ENCODE measurements around the gene ATP5F1D. TPM values are rescaled to one million over a fixed set of nuclear protein-coding genes. Genes with fewer than 3 reads are reported as not detected.

Gene ATP5F1D
- total and polyA plus RNA-seq, 2 donors (not counting 1 experiment from before 2014, with no cell fraction given): 150 to 166 TPM

DNA sequence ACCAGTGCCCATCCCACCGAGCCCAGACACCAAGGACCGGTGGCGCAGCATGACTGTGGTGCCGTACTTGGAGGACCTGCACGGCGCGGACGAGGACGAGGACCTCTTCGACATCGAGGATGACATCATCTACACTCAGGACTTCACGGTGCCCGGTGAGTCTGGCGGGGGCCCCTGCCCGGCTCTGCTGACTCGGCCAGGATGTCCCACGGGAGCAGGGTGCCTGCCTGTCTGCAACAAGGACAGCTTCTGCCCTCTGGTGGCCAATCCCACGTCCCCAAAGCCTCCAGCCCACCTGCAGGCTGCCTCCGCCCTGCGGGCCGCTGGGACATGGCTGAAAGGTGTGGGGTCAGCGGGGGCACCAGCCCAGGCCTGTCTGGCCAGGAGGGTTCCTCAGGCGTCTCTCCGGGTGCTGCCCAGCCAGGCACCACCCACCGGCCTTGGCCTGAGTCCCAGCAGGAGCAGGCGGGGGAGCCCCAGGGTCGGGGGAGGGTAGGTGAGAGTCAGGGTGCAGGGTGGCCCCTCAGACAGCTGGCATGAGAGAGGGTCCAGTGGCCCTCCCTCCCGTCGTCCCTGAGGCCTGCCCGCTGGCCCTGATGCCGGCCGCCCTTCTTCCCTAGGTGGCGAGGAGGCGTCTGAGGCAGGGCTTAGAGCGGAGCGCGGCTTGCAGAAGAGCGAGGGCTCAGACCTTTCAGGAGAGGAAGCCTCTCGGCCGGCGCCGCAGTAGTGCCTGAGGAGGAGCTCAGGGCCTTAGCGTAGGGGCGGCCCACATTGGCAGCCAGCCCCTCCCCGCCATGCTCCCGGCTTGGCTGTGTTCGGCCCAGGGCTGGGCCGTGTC, 18.3 kb upstream of the ATP5F1D start:
- H3K9me3 Mint-ChIP-seq (ENCODE audit: insufficient read depth): no peaks in the 10 kb centered on the region
- H3K4me2 ChIP-seq (replicated peaks; ENCODE audit: low read depth, low read length, poor library complexity, severe bottlenecking): no peak overlapping the region
- ChIA-PET CTCF (interaction anchor here (1.0 to 1.9 kb wide), 4 partner anchors 10 to 239 kb away, joined by 3 to 6 read pairs (median 4); partner anchors contain the start of genes ATP5F1D and WDR18), POLR2A (interaction anchor here (0.6 to 0.9 kb wide), 2 partner anchors 52 to 159 kb away, joined by 3 read pairs; no protein-coding TSS in a partner anchor)
- H3K27me3 ChIP-seq (replicated peaks in 1 of 4; ENCODE audit: control extremely low read depth in 1 of 4, control insufficient read depth in 3 of 4, insufficient read depth in 4 of 4, low read length in 3 of 4): no peaks in the 10 kb centered on the region
- no peaks in the 10 kb centered on the region for H3K4me1 ChIP-seq (ENCODE audit: control insufficient read depth in 2 of 2, insufficient read depth in 2 of 2, low read length in 2 of 2)
- peaks cover 27% of the 10 kb centered on the region for H3K79me2 ChIP-seq (ENCODE audit: control insufficient read depth, insufficient read depth, low read length)
- no peaks in the 10 kb centered on the region for H3K9me3 ChIP-seq (ENCODE audit: control extremely low read depth in 1 of 3, control insufficient read depth in 2 of 3, insufficient read depth in 1 of 3, low read length in 2 of 3)
- H3K4me1 Mint-ChIP-seq: peaks cover 2% of the 10 kb centered on the region
- intact Hi-C loops (cut with micrococcal nuclease): no loop called here
- ATAC-seq (ENCODE audit: low read depth): peak; percentile 43
- no peak overlapping the region for H3K27ac ChIP-seq (ENCODE audit: low read length in 2 of 2)
- peaks cover 44% of the 10 kb centered on the region for H4K20me1 ChIP-seq (ENCODE audit: control insufficient read depth, insufficient read depth, low read length, poor library complexity, severe bottlenecking)
- peak; percentile 56 for DNase-seq
- H3K9ac ChIP-seq (ENCODE audit: low read length): no peak overlapping the region
- H3K36me3 ChIP-seq (replicated peaks in 1 of 2; ENCODE audit: control extremely low read depth in 1 of 2, control insufficient read depth in 1 of 2, extremely low read depth in 1 of 2, insufficient read depth in 2 of 2, low read length in 1 of 2): peaks cover 0 to 41% of the 10 kb centered on the region in 2 experiments
- 89% methylated on average over 48 of the region's 48 CpGs for WGBS (ENCODE audit: insufficient coverage)
- H3K4me3 ChIP-seq (ENCODE audit: control extremely low read depth in 1 of 5, extremely low read depth in 1 of 5, insufficient read depth in 1 of 5, low read depth in 2 of 5, low read length in 4 of 5): no peak overlapping the region
- H3K4me3 Mint-ChIP-seq: no peak overlapping the region
- H3K27me3 Mint-ChIP-seq: no peaks in the 10 kb centered on the region
- no peak overlapping the region for H2AFZ ChIP-seq (ENCODE audit: insufficient read depth, low read depth, low read length, poor library complexity, severe bottlenecking)
- TF ChIP-seq CTCF (IDR thresholded peaks at IDR 0.05) (no peak), EZH2 (IDR thresholded peaks at IDR 0.05; ENCODE audit: borderline replicate concordance, insufficient read depth, low read depth, low read length, poor library complexity, severe bottlenecking) (no peak)
- H3K27ac Mint-ChIP-seq: no peak overlapping the region
